CD4-positive, alpha-beta T cell treated with Interleukin-1 beta for 1 hour (primary cell): ENCODE results near the gene GBP2.
"Not testable (repeated sequence)": the region's sequence is repeated elsewhere in the genome, so short reads cannot be mapped to it uniquely, and the experiment has no call there.

ENCODE experiments used
- DNase-seq, 2 donors: peaks; one replicate each; pipeline ENCODE4 v3.0.0-alpha.2; 2020 to 2022

The GBP2 gene

DNA sequence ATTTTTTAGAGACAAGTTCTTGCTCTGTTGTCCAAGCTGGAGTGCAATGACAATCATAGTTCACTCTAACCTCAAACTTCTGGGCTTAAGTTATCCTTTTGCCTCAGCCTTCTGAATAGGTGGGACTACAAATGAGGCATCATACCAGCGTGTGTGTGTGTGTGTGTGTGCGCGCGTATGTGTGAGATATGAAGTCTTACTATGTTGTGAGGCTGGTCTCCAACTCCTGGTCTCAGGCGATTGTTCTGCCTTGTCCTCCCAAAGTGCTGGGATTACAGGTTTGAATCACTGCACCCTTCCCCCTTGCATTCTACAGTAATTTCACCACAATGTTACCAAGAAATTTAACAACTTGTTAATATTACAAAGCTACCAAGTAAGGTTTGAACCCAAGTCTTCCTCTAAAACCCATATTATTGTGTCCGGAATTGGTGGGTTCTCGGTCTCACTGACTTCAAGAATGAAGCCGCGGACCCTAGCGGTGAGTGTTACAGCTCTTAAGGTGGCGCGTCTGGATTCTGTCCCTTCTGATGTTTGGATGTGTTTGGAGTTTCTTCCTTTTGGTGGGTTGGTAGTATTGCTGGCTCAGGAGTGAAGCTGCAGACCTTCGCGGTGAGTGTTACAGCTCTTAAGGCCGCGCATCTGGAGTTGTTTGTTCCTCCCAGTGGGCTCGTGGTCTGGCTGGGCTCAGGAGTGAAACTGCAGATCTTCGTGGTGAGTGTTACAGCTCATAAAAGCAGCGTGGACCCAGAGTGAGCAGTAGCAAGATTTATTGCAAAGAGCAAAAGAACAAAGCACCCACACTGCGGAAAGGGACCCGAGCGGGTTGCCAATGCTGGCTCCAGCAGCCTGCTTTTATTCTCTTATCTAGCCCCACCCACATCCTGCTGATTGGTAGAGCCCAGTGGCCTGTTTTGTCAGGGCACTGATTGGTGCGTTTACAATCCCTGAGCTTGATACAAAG, 970 bp upstream of the GBP2 start:
- peak; percentile 84 to 88 for DNase-seq

DNA sequence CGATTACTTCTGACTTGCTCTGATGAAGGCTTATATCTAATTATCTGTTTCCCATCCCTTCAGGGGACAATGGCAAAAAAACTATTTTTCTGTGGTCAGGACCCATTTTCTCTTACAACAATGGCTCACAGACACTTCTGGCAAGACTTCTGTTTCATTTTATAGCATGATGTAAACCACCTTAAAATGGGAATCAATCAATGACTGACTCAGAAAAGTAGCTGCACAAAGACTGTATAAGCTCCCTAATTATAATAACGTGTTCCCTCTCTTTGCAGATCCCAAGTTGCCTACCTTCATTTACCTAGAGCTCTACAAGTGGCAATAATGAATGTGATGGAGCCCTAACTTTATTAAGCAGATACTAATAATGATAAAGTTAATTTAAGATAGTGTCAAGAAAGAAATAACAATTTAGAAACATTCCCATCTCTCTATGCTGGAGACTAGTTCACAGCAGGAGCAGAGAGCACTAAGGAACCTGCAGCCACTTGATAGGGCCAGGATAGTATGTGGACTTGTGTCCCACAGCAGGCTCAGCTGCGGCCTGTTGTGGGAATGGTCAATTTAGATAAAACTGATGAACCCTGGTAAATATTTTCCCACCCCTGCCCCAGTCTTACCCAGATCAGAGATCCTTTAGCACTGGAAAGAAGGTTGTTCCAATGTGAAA, 538 bp downstream of the GBP2 start:
- DNase-seq, result no peak

DNA sequence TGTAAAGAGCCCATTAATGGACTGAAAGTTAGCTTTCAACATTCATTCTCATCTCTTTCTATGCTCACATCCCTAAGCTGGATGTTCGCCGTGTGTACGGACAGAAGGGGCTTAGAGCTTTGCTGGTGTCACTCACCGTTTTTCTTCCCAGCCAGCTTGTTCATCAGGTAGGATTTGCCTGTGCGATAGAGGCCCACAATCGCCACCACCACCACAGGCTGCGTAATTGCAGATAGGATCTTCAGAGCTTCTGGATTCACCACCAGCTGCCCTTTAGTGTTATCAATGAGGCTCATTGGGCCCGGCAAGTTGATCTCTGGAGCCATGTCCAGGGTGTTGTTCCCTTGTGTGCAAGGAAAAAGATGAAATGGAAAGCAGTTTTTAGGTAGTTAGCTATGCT, 4.3 kb downstream of the GBP2 start:
- DNase-seq, result no peak

DNA sequence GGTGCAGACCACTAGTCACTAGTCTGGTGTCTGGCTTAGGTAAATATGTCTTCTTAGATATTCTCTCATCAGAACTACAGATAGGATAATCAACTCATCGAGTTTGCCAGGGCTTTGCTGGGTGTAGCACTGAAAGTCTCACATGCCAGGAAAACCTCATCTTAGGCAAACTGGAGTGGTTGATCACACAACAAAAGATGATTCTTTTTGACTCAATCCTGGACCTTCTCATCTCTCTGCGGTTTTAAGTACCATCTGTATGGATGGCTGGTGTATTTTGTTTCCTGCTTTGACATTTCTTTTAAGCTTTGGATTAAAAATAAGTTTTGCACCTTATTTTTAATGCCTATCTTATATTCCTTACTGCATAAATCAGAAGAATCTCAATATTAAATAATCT, 11.3 kb downstream of the GBP2 start:
- DNase-seq, result no peak

DNA sequence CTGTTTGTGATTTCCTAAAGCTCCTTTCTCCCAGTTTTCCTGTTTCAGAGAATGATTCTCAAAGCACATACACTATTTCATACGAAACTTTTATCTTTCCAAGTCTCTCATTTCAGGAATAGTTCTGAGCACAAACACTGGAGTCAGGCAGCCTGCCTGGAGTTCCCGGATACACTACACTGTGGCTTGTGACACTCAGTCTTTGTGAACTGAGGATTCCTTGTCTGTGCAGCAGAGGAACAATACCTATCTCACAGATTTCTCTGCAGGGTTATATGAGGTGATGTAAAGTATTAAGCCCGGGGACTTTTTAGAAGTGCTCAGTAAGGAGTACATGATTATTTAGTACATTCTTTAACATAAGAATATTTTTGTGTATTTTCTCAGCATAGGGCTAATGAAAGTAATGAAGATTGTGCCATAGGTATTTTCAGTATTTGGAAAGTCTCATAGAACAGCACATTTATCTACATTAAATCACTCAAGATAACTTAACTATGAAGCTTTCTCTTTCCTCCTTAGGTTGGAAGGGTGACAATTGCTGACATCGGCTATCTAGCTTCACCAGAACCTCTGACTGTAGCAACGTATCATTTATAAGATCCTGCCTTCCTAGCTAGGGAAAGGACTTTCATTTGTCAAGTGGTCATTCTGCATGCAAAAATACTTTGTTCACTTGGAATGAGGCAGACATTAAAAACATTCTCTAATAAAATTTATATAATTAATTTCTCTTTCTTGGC, 12.9 kb downstream of the GBP2 start:
- no peak for DNase-seq

DNA sequence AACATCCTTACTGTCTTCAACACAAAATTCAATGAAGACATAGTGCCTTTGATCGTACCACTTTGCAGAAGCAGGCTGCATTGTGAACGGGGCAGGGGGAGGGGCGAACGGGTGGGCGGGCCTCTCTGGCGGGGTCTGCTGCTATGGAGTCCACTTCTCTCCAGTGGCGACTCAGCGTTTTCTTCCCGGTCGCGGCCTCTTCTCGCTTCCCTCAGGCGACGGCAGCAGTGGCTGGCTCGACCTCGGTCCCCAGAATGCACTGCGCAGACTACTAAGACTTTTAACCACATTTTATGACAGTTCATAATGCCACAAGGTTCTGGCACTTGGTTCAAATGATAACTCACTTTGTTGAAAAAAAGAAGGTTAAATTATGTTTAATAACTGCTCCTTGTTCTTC, 21.2 kb downstream of the GBP2 start:
- no peak for DNase-seq

GRCh38 chr1:89104147-89104546, 21.8 kb downstream of the GBP2 start:
- no peak for DNase-seq

GRCh38 chr1:89102021-89102420, 23.9 kb downstream of the GBP2 start:
- no peak for DNase-seq

- DNase-seq, result no peak
Observed at GRCh38 chr1:89100412-89100811, 25.5 kb downstream of the GBP2 start.

GRCh38 chr1:89098857-89099256, 27.1 kb downstream of the GBP2 start:
- no peak for DNase-seq

DNA sequence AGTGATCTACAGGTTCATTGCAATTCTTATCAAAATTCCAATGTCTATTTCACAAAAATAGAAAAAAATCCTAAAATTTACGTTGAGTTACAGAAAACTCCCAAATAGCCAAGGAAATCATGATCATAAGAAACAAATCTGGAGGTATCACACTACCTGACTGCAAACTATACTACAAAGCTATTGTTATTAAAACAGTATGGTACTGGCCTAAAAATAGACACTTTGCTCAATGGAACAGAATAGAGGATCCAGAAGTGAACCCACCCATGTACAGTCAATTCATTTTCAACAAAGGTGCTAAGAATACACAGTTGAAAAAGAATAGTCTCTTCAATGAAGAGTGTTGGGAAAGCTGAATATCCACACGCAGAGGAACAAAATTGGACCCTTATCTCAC, 30.2 kb downstream of the GBP2 start:
- DNase-seq, result no peak

- no peak for DNase-seq
Observed at GRCh38 chr1:89089962-89090361, 36.0 kb downstream of the GBP2 start.

GRCh38 chr1:89088572-89088971, 37.3 kb downstream of the GBP2 start:
- no peak for DNase-seq

- no peak for DNase-seq
Observed at GRCh38 chr1:89087241-89087640, 38.7 kb downstream of the GBP2 start.

- peak; percentile 50 to 76 for DNase-seq
Observed at GRCh38 chr1:89085781-89086180, 40.1 kb downstream of the GBP2 start.

GRCh38 chr1:89081005-89081404, 44.9 kb downstream of the GBP2 start:
- DNase-seq, result peak in 1 of 2 donors; percentile 14

- DNase-seq, result not testable (repeated sequence)
Observed at GRCh38 chr1:89080068-89080467, 45.8 kb downstream of the GBP2 start.

DNA sequence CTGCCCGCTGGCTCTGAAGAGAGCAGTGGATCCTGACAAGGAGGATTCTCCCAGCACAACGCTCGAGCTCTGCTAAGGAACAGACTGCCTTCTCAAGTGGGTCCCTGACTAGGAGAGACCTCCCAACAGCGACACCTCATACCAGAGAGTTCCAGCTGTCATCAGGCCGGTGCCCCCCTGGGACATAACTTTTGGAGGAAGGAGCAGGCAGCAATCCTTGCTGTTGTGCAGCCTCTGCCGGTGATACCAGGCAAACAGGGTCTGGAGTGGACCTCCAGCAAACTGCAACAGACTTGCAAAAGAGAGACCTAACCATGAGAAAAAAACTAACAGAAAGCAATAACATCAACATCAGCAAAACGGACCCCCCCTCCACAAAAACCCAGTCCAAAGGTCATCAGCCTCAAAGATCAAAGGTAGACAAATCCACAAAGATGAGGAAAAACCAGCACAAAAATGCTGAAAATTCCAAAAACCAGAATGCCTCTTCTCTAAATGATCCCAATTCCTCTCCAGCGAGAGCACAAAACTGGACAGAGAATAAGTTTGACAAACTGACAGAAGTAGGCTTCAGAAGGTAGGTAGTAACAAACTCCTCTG, 53.3 kb downstream of the GBP2 start:
- not testable (repeated sequence) for DNase-seq

- no peak for DNase-seq
Observed at GRCh38 chr1:89070509-89070908, 55.4 kb downstream of the GBP2 start.

DNA sequence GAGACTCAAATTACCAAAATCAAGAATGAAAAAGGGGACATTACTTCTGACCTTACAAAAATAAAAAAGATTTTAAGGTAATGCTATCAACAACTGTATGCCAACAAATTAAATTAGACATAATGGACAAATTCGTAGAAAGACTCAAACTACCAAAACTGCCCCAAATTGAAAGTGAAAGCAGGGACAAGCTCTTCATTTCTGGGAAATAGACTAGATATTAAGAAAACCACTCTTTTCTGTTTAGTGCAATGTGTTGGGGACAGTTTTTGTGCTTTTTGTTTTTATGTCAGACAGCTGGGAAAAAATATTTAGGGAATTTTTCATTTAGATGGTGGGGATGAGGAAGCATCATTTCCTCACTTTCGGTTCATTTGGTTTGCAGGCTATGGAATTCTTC, 56.0 kb downstream of the GBP2 start:
- peak in 1 of 2 donors; percentile 39 for DNase-seq

GRCh38 chr1:89068291-89068690, 57.6 kb downstream of the GBP2 start:
- DNase-seq, result no peak

DNA sequence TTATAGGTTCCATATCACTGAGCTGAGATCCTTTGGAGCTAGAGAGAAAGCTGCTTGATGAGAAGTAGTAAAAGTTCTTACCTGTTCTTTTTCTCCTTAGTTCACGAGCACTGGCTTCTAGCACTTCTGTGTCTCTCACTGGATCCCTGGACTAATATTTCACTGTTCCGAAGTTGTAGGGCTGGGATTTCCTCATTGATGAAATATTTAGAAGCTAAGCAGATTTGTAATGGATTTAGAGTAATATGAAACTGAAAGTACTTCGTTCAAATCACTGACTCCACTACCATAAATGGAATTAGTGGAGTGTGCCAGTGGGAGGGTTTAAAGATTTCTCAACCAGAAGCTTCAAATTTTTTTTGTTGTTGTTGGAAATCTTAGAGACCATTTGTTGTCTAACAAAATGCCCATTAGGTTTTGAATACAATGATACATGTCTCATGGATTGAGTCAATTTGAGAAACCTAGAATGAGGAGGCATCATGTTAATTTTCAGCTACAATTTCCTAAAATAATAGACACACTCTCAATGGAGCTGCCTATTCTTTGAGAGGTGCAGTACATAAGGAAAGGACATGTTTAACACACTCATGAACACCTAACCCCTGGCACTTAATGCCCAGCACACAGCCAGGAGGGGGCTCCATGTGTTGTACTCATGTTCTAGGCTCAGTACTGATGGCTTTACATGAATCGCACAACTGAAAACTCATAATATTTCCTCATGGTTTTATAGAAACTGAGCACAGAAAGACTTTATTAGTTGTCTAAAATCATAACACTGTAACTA, 60.6 kb downstream of the GBP2 start, which contains the start of gene GBP1:
TSS of gene GBP1 (minus strand) at position 130 of the 790 bp plus-strand sequence. CDS start 1,974 bp downstream, outside the sequence.
- DNase-seq, result peak in 1 of 2 donors; percentile 61
